GM21367 (cell line): ENCODE measurements around the gene HIGD1A.

Experiments
- ATAC-seq: cut with Tn5 transposase; IDR thresholded peaks from one replicate; pipeline ENCODE4 v1.9.1; 2021; ENCODE audit not compliant: unreplicated experiment

HIGD1A gene

DNA sequence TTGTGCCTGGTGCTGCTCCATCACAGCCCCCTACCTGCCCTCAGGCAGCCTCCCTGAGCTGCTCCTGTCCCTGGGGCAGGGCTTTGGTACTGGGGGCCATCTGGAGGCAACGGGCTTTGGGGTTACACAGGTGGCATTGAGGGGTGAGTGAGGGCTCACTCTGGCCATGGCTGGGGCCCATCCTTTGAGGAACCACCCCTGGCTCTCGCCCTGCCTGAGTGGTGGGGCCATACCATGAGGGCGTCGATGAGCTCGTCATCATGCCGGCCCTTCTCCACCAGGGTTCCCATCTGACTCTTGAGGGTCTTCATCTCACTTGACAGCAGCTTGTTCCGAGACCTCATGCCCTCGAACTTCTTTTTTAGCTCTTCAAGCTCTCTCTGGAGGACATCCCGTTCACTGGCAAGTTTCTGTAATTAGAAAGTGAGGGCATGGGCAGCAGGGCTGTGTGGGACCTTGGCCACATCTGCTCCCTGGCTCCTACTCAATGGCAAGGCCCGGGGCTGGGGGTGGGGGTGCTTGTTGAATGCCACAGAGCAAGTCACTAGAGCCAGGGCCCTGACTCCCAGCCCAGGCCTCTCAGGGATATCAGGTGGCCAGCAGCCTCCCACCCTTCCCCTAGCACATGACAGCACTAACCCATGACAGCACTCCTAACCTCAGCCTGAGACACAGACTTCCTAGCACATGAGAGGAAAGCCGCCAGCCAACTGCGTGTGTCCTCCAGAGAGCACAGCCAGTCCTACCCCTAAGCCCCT, 64.7 kb downstream of the HIGD1A start:
- no peak for ATAC-seq

DNA sequence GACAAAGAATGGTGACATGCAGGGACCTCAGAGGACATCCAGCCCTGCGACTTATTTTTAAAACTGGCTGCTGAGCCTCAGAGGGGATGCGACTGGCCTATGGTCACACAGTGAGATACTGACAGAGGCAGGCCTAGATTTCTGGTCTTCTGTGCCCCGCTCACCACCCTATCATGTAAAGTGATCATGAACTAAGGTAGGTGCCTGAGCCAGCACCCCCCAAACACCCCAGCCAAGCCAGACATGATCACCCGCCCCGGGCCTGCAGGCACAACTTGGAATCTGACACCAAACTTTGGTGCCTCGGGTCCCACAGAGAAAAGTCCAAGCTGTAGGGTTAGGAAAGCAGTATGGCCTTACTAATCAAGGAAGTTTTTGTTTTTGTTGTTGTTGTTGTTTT, 67.8 kb downstream of the HIGD1A start:
- no peak for ATAC-seq

DNA sequence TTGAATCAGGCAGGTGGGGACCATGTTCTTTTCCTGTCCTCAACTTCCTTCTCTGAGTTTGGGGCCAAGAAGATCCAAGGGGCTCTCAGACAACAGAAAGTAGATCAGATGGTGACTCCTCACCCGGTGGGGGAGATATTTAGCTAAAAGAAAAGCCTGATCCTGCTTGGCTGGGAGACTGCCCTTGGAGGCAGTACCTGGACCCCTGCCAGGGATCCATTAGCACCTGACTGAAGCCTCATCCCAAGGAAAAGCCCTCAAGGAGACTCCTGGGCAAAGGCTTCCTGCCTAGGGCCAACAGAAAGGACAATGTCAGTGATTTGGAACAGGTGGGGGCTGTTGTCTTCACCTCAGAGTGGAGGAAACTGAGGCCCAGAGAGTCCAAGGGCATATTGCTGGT, 68.2 kb downstream of the HIGD1A start:
- ATAC-seq, result no peak

DNA sequence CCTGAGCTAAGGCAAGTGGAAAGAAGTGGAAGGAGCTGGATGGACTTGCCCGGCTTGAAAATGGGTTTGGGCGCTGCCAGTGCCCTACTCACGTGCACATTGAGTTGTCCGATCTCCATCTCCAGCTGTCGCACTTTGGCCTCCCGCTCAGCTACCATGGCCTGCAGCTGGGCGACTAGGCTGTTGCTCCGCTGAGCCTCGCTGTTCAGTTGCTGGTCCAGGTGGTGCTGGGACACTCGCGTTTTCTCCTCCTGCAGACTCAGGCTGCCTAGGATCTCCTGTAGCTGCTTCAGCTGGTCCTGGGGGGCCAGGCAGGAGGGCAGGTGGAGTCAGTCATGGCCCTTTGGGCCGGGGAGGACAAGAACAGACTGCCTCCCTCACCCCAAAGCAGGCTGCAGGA, 68.7 kb downstream of the HIGD1A start:
- no peak for ATAC-seq

DNA sequence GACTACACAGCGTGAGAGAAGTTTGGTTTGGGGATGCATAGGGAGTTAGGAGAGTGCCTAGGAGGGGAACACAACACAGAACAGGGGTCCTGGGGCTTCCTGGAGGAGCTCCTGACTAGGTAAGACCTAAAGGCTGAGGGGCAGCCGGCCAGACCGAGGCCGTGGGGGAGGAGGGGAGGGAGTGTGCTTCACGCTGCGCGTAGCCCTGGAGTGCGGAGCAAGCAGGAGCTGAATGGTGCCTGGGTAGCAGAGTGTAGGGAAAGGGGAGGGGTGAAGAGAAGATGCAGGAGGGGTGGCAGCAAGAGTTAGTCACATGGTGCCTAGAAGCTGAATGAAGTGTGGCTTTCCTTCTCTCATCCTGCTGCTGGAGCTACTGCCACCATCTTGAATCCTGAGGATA, 69.3 kb downstream of the HIGD1A start:
- ATAC-seq, result no peak

DNA sequence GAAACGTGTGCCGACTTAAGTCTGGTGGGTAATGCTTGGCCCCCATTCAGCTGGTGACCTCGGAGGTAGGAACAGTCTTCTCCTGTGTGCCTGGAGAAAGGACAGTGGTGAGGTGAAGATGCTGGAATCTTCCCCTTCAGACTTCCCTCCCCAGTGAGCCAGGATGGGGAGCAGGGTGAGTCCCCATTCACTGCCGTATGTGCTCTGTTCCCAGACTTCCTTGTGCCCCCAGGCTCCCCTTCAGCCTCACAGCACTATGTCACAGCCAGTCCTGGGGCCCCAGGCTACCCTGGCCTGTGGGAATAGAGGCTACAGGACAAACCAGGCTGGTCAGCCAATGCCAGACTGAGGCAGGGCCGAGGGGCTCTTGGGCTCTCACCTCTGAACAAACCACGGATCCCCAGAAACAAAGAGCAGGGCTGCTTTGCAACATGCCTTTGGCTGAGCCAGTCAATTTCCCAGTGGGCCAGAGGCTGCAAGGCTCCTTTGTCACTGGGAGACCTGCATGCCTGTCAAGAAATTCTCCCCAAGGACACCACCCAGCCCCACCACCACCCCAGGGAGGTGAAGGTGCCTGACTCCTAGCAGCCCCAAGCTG, 69.9 kb downstream of the HIGD1A start:
- ATAC-seq, result no peak

DNA sequence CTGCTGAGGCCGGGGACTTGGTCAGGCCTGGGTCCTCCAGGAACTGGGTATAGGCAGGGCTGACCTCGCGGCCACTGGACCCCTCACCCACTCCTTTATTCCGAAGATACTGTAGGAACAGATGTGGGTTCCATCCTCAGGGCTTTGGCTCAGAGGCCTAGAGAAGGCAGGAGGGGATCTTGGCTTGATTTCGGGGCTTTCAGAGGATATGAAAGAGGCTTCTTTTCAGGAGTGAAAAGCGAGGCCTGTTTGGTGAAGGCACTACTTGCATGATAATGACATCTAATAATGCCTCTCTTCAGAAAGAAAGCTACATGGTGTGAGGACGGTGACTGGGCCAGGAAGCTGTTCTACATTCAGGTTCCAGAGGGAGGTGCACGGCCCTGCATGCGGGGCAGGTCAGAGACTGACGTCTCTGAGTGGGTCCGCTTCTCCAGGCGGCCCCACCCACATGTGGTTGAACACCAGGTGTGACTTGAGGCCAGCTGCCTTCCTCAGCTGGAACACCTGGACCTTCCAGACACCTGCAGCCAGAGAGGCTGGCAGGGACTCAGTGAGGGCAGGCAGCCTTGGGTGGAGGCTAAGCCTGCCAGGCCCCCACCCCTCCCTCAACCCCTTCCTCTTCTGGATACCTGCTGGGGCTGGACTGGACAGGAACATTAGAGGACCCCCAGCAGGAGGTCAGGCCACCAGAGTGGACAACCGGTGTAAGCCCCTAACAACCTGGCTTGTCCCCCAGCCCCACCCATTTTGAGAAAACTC, 70.6 kb downstream of the HIGD1A start:
- ATAC-seq, result no peak
